ENCODE results near the gene MAB21L4.

The MAB21L4 gene

GRCh38 chr2:240928476-240929363 lies 32.8 kb upstream of the MAB21L4 start:
- no peaks in the 10 kb centered on the region for H3K9me3 Mint-ChIP-seq
- DNase-seq (ENCODE audit: low spot score) = no peak
- no peak overlapping the region for H3K4me3 Mint-ChIP-seq
- H3K4me1 Mint-ChIP-seq (ENCODE audit: low read depth) = peaks cover 2% of the 10 kb centered on the region
- H3K36me3 Mint-ChIP-seq (ENCODE audit: low read depth) = no peaks in the 10 kb centered on the region
- no peak overlapping the region for H3K27ac Mint-ChIP-seq
- no peaks in the 10 kb centered on the region for H3K27me3 Mint-ChIP-seq (ENCODE audit: low read depth)

- Mint-ChIP-seq H3K9me3 (no peaks in the 10 kb centered on the region), H3K36me3 (ENCODE audit: low read depth) (no peaks in the 10 kb centered on the region), H3K27ac (no peak overlapping the region), H3K4me1 (ENCODE audit: low read depth) (peaks cover 2% of the 10 kb centered on the region), H3K27me3 (ENCODE audit: low read depth) (no peaks in the 10 kb centered on the region), H3K4me3 (no peak overlapping the region)
- DNase-seq (ENCODE audit: low spot score) = no peak
Observed at GRCh38 chr2:240927390-240927781, 31.4 kb upstream of the MAB21L4 start.

- H3K27me3 Mint-ChIP-seq (ENCODE audit: low read depth) = no peaks in the 10 kb centered on the region
Observed at GRCh38 chr2:240926516-240927389, 30.8 kb upstream of the MAB21L4 start.

GRCh38 chr2:240925568-240926515 lies 29.9 kb upstream of the MAB21L4 start:
- Mint-ChIP-seq H3K36me3 (ENCODE audit: low read depth) (no peaks in the 10 kb centered on the region), H3K4me3 (no peak overlapping the region), H3K4me1 (ENCODE audit: low read depth) (peaks cover 2% of the 10 kb centered on the region), H3K27me3 (ENCODE audit: low read depth) (no peaks in the 10 kb centered on the region), H3K27ac (no peak overlapping the region), H3K9me3 (no peaks in the 10 kb centered on the region)
- DNase-seq (ENCODE audit: low spot score) = no peak

More at GRCh38 chr2:240926516-240927389, 30.8 kb upstream of the MAB21L4 start:
- Mint-ChIP-seq H3K9me3 (no peaks in the 10 kb centered on the region), H3K27ac (no peak overlapping the region), H3K4me3 (no peak overlapping the region), H3K4me1 (ENCODE audit: low read depth) (peaks cover 2% of the 10 kb centered on the region), H3K36me3 (ENCODE audit: low read depth) (no peaks in the 10 kb centered on the region)
- DNase-seq (ENCODE audit: low spot score) = no peak

GRCh38 chr2:240925191-240925567 lies 29.2 kb upstream of the MAB21L4 start:
- H3K4me3 Mint-ChIP-seq = no peak overlapping the region
- H3K27me3 Mint-ChIP-seq (ENCODE audit: low read depth) = no peaks in the 10 kb centered on the region
- no peak for DNase-seq (ENCODE audit: low spot score)
- no peak overlapping the region for H3K27ac Mint-ChIP-seq
- H3K9me3 Mint-ChIP-seq = no peaks in the 10 kb centered on the region
- peaks cover 2% of the 10 kb centered on the region for H3K4me1 Mint-ChIP-seq (ENCODE audit: low read depth)
- no peaks in the 10 kb centered on the region for H3K36me3 Mint-ChIP-seq (ENCODE audit: low read depth)

GRCh38 chr2:240922982-240923537 lies 27.1 kb upstream of the MAB21L4 start:
- Mint-ChIP-seq H3K27me3 (ENCODE audit: low read depth) (no peaks in the 10 kb centered on the region), H3K9me3 (no peaks in the 10 kb centered on the region), H3K4me1 (ENCODE audit: low read depth) (peaks cover 2% of the 10 kb centered on the region), H3K27ac (no peak overlapping the region), H3K36me3 (ENCODE audit: low read depth) (no peaks in the 10 kb centered on the region), H3K4me3 (no peak overlapping the region)
- DNase-seq (ENCODE audit: low spot score) = no peak

- no peaks in the 10 kb centered on the region for H3K9me3 Mint-ChIP-seq
- H3K36me3 Mint-ChIP-seq (ENCODE audit: low read depth) = no peaks in the 10 kb centered on the region
- H3K4me1 Mint-ChIP-seq (ENCODE audit: low read depth) = peaks cover 2% of the 10 kb centered on the region
- no peak overlapping the region for H3K4me3 Mint-ChIP-seq
- H3K27me3 Mint-ChIP-seq (ENCODE audit: low read depth) = no peaks in the 10 kb centered on the region
- DNase-seq (ENCODE audit: low spot score) = no peak
- H3K27ac Mint-ChIP-seq = no peak overlapping the region
Observed at GRCh38 chr2:240922245-240922981, 26.5 kb upstream of the MAB21L4 start.

GRCh38 chr2:240921995-240922244 lies 26.0 kb upstream of the MAB21L4 start:
- no peaks in the 10 kb centered on the region for H3K27me3 Mint-ChIP-seq (ENCODE audit: low read depth)
- H3K36me3 Mint-ChIP-seq (ENCODE audit: low read depth) = no peaks in the 10 kb centered on the region
- H3K4me3 Mint-ChIP-seq = no peak overlapping the region
- no peaks in the 10 kb centered on the region for H3K4me1 Mint-ChIP-seq (ENCODE audit: low read depth)
- DNase-seq (ENCODE audit: low spot score) = no peak
- no peaks in the 10 kb centered on the region for H3K9me3 Mint-ChIP-seq
- H3K27ac Mint-ChIP-seq = no peak overlapping the region

- Mint-ChIP-seq H3K27me3 (ENCODE audit: low read depth) (no peaks in the 10 kb centered on the region), H3K36me3 (ENCODE audit: low read depth) (no peaks in the 10 kb centered on the region), H3K9me3 (no peaks in the 10 kb centered on the region), H3K27ac (no peak overlapping the region), H3K4me1 (ENCODE audit: low read depth) (no peaks in the 10 kb centered on the region), H3K4me3 (no peak overlapping the region)
- no peak for DNase-seq (ENCODE audit: low spot score)
Observed at GRCh38 chr2:240921311-240921994, 25.5 kb upstream of the MAB21L4 start.

GRCh38 chr2:240920783-240921231 lies 24.9 kb upstream of the MAB21L4 start:
- no peaks in the 10 kb centered on the region for H3K36me3 Mint-ChIP-seq (ENCODE audit: low read depth)
- no peak overlapping the region for H3K27ac Mint-ChIP-seq
- H3K4me3 Mint-ChIP-seq = no peak overlapping the region
- no peaks in the 10 kb centered on the region for H3K4me1 Mint-ChIP-seq (ENCODE audit: low read depth)
- no peaks in the 10 kb centered on the region for H3K9me3 Mint-ChIP-seq
- no peaks in the 10 kb centered on the region for H3K27me3 Mint-ChIP-seq (ENCODE audit: low read depth)
- no peak for DNase-seq (ENCODE audit: low spot score)

- Mint-ChIP-seq H3K4me3 (no peak overlapping the region), H3K9me3 (no peaks in the 10 kb centered on the region), H3K27me3 (ENCODE audit: low read depth) (peaks cover 5% of the 10 kb centered on the region), H3K36me3 (ENCODE audit: low read depth) (no peaks in the 10 kb centered on the region), H3K27ac (no peak overlapping the region), H3K4me1 (ENCODE audit: low read depth) (no peaks in the 10 kb centered on the region)
- DNase-seq (ENCODE audit: low spot score) = no peak
Observed at GRCh38 chr2:240919786-240920782, 24.1 kb upstream of the MAB21L4 start.
